HepG2 (cell line): ENCODE results near the gene POLR1H. TPM values are rescaled to one million over a fixed set of nuclear protein-coding genes. Genes with fewer than 3 reads are reported as not detected.

Source experiments
- GZF1 ChIP-seq: sonication (generic); formaldehyde crosslinking; IDR thresholded peaks from 2 replicates; pipeline ENCODE4 v1.5.1; 2020; ENCODE audit warnings: mild to moderate bottlenecking, missing genetic modification reagents
- HCFC1 ChIP-seq: fragments of 150-350 bp; IDR thresholded peaks from 2 replicates; pipeline ENCODE4 v1.6.1; 2014; ENCODE audit warnings: low read depth, low read length
- HHEX ChIP-seq: IDR thresholded peaks from 2 replicates; pipeline ENCODE4 v1.6.1; 2016; ENCODE audit warnings: control low read depth
- KLF13 ChIP-seq: sonication (generic); formaldehyde crosslinking; IDR thresholded peaks from 2 replicates; pipeline ENCODE4 v1.4.0; 2020; ENCODE audit warnings: mild to moderate bottlenecking, missing genetic modification reagents
- PAF1 ChIP-seq: IDR thresholded peaks from 2 replicates; pipeline ENCODE4 v1.6.1; 2016; ENCODE audit warnings: missing genetic modification reagents, missing compliant biosample characterization
- SMC3 ChIP-seq: IDR thresholded peaks from 2 replicates; pipeline ENCODE4 v1.6.1; 2011; ENCODE audit warnings: low read length, improper control_type of control experiment
- SNAPC2 ChIP-seq: sonication (generic); formaldehyde crosslinking; IDR thresholded peaks from 2 replicates; pipeline ENCODE4 v1.8.1; 2022; ENCODE audit warnings: mild to moderate bottlenecking, missing genetic modification reagents
- SOX5 ChIP-seq: IDR thresholded peaks from 2 replicates; pipeline ENCODE4 v1.6.1; 2016; ENCODE audit warnings: borderline replicate concordance
- TCF7 ChIP-seq: sonication (generic); IDR thresholded peaks from 2 replicates; pipeline ENCODE4 v1.6.1; 2016; ENCODE audit warnings: antibody characterized with exemption, low read depth
- TFDP1 ChIP-seq: IDR thresholded peaks from 2 replicates; pipeline ENCODE4 v1.6.1; 2016; ENCODE audit warnings: missing compliant biosample characterization, missing genetic modification reagents, borderline replicate concordance
- ZMAT3 ChIP-seq: sonication (generic); formaldehyde crosslinking; conservative IDR thresholded peaks from 2 replicates; pipeline ENCODE4 v1.7.0; 2021; ENCODE audit warnings: missing genetic modification reagents
- ZNF367 ChIP-seq: sonication (generic); formaldehyde crosslinking; IDR thresholded peaks from 2 replicates; pipeline ENCODE4 v1.4.0; 2020; ENCODE audit warnings: missing genetic modification reagents, borderline replicate concordance
- ZNF577 ChIP-seq: sonication (generic); formaldehyde crosslinking; IDR thresholded peaks from 2 replicates; pipeline ENCODE4 v1.4.0; 2020; ENCODE audit warnings: mild to moderate bottlenecking, low read depth, missing genetic modification reagents, borderline replicate concordance
- ZNF598 ChIP-seq: sonication (generic); formaldehyde crosslinking; IDR thresholded peaks from 2 replicates; pipeline ENCODE4 v1.5.1; 2020; ENCODE audit warnings: mild to moderate bottlenecking, missing genetic modification reagents, borderline replicate concordance
- ZNF709 ChIP-seq: sonication (generic); formaldehyde crosslinking; IDR thresholded peaks from 2 replicates; pipeline ENCODE4 v1.5.0; 2020; ENCODE audit warnings: mild to moderate bottlenecking, missing genetic modification reagents
- ZNF737 ChIP-seq: sonication (generic); formaldehyde crosslinking; IDR thresholded peaks from 2 replicates; pipeline ENCODE4 v1.5.0; 2020; ENCODE audit warnings: missing genetic modification reagents, mild to moderate bottlenecking, borderline replicate concordance
- ZNF740 ChIP-seq: sonication (generic); formaldehyde crosslinking; IDR thresholded peaks from 2 replicates; pipeline ENCODE4 v1.4.0; 2020; ENCODE audit warnings: missing genetic modification reagents
- ZNF83 ChIP-seq: sonication (generic); formaldehyde crosslinking; IDR thresholded peaks from 2 replicates; pipeline ENCODE4 v1.4.0; 2020; ENCODE audit warnings: missing genetic modification reagents, mild to moderate bottlenecking, borderline replicate concordance
- polyA plus RNA-seq, 8 experiments: library from polyadenylated mRNA; depleted of rRNA in 3 of 8; stranded (reverse) in 7 of 8; unstranded in 1 of 8; fragments of >200 nt; fragmentation: Illumina TruSeq in 4 of 8; extraction: Trizol in 4 of 8; gene quantifications; 2 replicates each; pipeline versions ENCODE4 v1.2.1 to v1.2.3, GENCODE V29; 2011 to 2016; ENCODE audit warnings: low read depth in 4 of 8, missing spikeins in 1 of 8, mixed read lengths in 1 of 8; ENCODE audit not compliant: insufficient read depth in 1 of 8
- total RNA-seq, 5 experiments: library from RNA; depleted of rRNA; stranded (reverse); fragments of >200 nt; fragmentation: Illumina TruSeq; extraction: Trizol; gene quantifications; 2 replicates each; pipeline ENCODE4 v1.2.3, GENCODE V29; 2016; ENCODE audit warnings: low read depth in 1 of 5
- TF ChIP-seq, protein P1 (sequence below): sonication (generic); formaldehyde crosslinking; conservative IDR thresholded peaks from 2 replicates; pipeline ENCODE4 v1.8.0; 2022; ENCODE audit warnings: low read depth, missing genetic modification reagents
- TF ChIP-seq, protein P2 (sequence below): sonication (generic); formaldehyde crosslinking; IDR thresholded peaks from 2 replicates; pipeline ENCODE4 v1.5.1; 2020; ENCODE audit warnings: missing genetic modification reagents, mild to moderate bottlenecking, borderline replicate concordance
- TF ChIP-seq, protein P3 (sequence below): sonication (generic); formaldehyde crosslinking; IDR thresholded peaks from 2 replicates; pipeline ENCODE4 v1.4.0; 2020; ENCODE audit warnings: missing genetic modification reagents

Gene POLR1H
- total and polyA plus RNA-seq, 2 of the 13 experiments (the other 11 are each of a cell fraction or from before 2014, with no cell fraction given) = 61.4 to 79.8 TPM

- TF ChIP-seq ZNF709 (CRISPR knock-in tag) (peak; percentile 87; the same call in 1 of the 2 replicates), SNAPC2 (CRISPR knock-in tag) (no peak), PAF1 (CRISPR knock-in tag) (no peak), ZMAT3 (0 out of 2 replicates have a peak, but pooled peaks have one; percentile 52), TFDP1 (CRISPR knock-in tag) (no peak; the same call in 1 of the 2 replicates), TCF7 (no peak), ZNF577 (CRISPR knock-in tag) (no peak), ZNF737 (CRISPR knock-in tag) (no peak), KLF13 (CRISPR knock-in tag) (no peak), ZNF740 (CRISPR knock-in tag) (0 out of 2 replicates have a peak, but pooled peaks have one; percentile 30), ZNF367 (no peak), HHEX (no peak), ZNF598 (no peak; the same call in 1 of the 2 replicates), SMC3 (peak; percentile 97), GZF1 (CRISPR knock-in tag) (0 out of 2 replicates have a peak, but pooled peaks have one; percentile 64), ZNF83 (no peak), HCFC1 (no peak), SOX5 (CRISPR knock-in tag) (no peak; the same call in 1 of the 2 replicates)
- TF ChIP-seq, protein P1, sequence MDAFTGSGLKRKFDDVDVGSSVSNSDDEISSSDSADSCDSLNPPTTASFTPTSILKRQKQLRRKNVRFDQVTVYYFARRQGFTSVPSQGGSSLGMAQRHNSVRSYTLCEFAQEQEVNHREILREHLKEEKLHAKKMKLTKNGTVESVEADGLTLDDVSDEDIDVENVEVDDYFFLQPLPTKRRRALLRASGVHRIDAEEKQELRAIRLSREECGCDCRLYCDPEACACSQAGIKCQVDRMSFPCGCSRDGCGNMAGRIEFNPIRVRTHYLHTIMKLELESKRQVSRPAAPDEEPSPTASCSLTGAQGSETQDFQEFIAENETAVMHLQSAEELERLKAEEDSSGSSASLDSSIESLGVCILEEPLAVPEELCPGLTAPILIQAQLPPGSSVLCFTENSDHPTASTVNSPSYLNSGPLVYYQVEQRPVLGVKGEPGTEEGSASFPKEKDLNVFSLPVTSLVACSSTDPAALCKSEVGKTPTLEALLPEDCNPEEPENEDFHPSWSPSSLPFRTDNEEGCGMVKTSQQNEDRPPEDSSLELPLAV = no peak
- TF ChIP-seq, protein P2, sequence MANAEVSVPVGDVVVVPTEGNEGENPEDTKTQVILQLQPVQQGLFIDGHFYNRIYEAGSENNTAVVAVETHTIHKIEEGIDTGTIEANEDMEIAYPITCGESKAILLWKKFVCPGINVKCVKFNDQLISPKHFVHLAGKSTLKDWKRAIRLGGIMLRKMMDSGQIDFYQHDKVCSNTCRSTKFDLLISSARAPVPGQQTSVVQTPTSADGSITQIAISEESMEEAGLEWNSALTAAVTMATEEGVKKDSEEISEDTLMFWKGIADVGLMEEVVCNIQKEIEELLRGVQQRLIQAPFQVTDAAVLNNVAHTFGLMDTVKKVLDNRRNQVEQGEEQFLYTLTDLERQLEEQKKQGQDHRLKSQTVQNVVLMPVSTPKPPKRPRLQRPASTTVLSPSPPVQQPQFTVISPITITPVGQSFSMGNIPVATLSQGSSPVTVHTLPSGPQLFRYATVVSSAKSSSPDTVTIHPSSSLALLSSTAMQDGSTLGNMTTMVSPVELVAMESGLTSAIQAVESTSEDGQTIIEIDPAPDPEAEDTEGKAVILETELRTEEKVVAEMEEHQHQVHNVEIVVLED = no peak
- TF ChIP-seq, protein P3, sequence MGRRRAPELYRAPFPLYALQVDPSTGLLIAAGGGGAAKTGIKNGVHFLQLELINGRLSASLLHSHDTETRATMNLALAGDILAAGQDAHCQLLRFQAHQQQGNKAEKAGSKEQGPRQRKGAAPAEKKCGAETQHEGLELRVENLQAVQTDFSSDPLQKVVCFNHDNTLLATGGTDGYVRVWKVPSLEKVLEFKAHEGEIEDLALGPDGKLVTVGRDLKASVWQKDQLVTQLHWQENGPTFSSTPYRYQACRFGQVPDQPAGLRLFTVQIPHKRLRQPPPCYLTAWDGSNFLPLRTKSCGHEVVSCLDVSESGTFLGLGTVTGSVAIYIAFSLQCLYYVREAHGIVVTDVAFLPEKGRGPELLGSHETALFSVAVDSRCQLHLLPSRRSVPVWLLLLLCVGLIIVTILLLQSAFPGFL (CRISPR knock-in tag) = no peak
Observed at GRCh38 chr6:30102970-30103871, 42.2 kb downstream of the POLR1H start (continued).
